CD4-positive, alpha-beta T cell treated with Interleukin-12 subunit alpha and Interleukin-12 subunit beta, for 1 hour (primary cell): ENCODE measurements around the gene NEDD9.

Source experiments
- DNase-seq: peaks from one replicate; pipeline ENCODE4 v3.0.0-alpha.2; 2020

The NEDD9 gene

DNA sequence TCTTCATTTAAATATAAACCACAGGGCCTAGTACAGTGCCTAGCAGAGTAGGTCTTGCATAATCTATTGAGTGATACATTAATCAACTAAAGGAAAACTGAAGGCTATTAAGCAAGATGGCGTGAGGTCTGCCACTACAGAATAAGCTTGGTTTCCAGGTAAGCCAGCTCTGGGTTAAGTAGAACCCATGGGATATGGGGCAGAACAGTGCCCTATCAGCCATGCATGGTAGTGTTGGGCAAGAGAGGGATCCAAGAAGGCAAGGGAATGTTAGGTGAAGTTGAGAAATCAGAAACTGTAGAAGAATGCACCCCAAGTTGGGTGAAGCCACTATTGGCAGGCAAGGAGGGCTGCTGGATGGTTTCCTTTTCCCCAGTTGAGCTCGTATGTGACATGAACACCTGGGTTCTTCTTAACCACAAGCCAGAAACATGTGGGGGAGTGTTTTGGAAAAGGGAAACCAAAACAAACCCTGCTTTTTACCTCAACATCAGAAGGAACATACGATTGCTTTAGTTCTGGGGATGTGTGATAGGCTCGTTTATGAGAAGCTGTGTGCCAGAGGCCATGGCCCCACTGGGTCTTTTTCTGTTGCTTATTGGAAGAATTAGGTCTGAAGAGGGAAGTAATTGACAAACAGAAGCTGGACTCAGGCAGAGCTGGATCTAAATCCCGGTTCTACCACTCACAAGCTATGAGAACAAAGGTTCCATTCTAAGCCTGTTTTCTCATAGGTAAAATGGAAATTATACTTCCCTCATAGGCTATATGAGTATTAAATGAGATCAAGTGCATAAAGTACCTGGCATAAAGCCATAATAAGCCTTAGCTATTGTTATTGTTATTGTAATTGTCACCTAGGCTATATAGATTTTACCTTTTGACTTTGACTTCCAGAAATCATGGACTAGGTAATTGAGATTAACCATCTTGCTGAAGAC lies 33.5 kb downstream of the NEDD9 start:
- peak; percentile 58 for DNase-seq

DNA sequence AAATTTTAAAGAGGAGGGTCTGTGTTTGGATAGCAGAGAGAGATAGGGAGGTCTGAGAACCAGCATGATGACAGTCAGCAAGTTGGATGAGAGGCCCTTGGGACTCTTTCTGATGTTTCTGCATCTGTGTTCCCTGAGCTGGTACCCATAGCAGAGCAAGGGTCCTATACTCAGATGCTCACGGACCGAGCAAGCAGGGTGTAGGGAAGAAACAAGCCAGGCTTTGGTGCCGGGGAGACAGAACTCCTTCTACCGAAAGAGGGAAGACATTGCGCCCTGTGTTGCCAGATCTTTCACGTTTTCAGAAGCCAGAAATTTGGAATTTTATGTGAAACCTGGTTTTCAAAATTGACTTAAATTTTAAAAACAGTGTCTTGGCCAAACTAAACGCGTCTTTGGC lies 34.6 kb downstream of the NEDD9 start:
- DNase-seq = no peak

- DNase-seq = no peak
These were observed 35.3 kb downstream of the NEDD9 start for GRCh38 chr6:11197175-11197536.

DNA sequence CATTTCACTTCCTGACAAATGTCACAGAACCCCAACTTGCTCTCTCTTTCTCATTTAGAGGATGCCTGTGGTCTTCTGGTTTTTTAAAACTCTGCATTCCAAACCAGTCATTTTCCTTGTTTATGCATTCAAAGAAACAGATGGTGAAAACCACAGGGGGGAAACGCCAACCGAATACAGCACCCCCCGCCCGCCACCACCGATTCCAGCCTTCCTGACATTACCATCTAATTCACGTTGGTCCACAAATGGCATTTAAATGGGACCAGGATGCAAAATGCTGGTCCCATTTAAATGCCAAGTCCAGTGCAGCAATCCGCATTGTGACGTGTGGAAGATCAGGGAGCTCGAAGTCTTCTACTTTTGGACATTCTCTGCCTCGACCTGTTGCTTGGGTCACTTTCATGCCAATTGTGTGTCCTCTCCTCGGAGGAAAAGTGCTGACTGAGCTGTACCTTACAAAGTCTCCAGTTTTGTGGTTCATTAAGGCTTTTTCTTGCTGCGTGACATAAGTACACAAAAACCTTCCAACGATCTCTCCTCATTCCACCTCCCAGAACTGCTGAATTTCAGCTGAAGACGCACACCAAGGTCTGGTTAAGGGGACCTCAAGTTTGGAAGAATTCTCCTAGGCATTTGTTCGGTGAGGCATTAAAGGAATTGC lies 35.8 kb downstream of the NEDD9 start:
- no peak for DNase-seq

DNA sequence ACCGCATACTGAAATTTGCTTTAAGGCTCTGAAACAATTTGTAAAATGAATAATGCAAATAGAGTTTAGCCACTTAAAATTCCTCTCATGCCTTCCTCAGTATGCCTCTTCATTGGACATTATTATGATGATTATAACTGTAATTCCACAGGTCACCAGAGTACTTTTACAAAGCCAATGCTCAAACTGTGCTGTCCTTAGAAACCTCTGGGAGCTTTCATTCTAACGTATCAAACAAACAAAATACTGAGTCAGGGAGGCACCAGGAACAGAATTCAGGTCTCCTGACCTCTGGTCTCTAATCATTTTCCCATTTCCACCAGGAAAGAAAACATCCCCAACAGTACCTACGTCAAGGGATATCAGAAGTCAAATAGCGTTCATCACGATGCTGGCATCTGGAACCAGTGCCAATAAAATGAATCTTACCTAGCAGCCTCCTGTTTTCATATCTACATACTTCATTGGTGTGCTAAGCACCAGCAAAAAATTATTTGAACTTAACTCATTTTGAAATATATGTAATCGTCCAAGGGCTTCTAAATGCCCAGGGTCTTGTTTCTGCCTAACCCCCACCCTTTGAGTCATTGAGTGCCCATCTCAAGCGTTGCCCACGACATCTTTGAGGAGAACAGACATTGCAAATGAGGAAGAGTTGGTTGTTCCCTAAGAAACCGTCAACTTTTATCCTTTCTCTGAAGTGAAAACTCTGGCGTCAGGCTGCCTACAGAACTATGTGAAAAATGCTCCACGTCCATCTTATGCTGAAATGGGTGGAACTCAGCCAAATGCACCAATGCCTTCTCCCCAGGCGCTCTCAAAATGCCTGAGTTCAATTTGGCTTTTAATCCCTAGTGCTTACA lies 37.9 kb downstream of the NEDD9 start:
- DNase-seq = no peak

- no peak for DNase-seq
These were observed 39.0 kb downstream of the NEDD9 start for GRCh38 chr6:11193434-11193833.

DNA sequence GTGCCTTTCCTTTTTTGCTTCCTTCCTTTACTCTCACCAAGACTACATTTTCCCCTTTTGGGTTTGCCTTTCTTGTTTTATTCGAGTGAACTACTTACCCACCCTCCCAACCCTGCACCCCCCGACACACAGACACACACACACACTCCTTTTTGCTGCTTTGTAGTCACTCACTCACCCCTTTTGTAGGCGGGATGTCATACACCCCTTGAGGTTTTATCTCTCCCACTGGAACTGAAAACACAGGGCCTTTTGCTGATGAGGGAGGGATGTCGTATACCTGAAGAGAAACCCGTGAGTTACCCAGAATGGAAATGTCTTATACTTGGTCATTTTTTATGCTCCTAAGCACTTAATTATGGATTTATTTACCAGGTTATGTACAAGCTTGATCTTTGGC lies 40.3 kb downstream of the NEDD9 start:
- DNase-seq = no peak

- DNase-seq = no peak
These were observed 41.7 kb downstream of the NEDD9 start for GRCh38 chr6:11190625-11191245.

- DNase-seq = no peak
These were observed 42.4 kb downstream of the NEDD9 start for GRCh38 chr6:11189865-11190624.

- no peak for DNase-seq
These were observed 44.1 kb downstream of the NEDD9 start for GRCh38 chr6:11188161-11188915.

DNA sequence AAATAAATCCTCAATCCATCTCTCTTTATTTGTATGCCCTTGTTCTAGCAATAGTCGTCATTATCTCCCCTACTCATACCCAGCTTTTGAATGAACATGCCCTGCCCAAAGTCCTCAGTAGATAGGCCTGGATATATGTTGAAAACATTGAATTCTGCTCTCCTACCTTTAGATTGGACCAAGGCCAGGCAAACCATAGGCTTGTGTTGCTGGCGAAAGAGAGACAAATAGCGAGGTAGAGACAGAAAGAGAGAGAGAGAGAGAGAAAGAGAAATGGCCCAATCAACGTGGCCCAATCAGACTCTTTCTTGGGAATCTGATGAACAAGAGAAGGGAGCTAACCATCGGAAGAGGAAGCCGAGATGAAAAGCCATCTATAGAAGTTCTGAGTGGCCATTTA lies 45.2 kb downstream of the NEDD9 start:
- no peak for DNase-seq

DNA sequence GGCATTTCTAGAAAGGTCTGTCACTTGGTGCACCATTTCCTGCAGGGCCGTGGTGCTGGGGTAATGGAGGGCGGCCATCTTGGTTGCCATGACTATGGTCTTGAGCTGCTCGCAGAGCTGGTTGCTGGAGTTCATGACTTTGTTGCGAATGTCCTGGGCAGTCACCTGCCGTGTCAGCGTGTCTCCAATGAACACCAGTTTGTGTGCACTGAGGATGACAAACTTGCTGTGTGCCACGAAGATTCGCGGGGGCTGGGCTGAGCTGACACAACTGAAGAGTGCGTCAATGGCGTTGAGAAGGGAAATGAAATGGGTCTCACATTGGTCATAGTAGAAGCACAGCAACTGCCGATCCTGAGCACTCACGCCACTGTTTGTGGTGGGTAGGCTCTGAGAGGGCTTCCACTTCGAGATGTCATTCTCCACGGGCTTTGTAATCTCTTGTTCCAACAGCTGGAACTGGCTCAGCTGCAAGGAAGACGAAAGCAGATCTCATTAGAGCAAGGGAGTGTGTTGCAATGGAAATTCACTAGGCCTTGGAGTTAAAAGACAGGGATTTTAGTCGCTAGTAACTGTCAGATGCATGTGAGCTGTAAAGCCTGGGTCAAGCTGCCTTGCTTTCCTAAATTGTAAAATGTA lies 47.1 kb downstream of the NEDD9 start:
- no peak for DNase-seq

- DNase-seq = no peak
These were observed 48.6 kb downstream of the NEDD9 start for GRCh38 chr6:11183761-11184362.

- no peak for DNase-seq
These were observed 50.9 kb downstream of the NEDD9 start for GRCh38 chr6:11181478-11182136.

GRCh38 chr6:11179419-11180202 lies 52.9 kb downstream of the NEDD9 start:
- DNase-seq = no peak

DNA sequence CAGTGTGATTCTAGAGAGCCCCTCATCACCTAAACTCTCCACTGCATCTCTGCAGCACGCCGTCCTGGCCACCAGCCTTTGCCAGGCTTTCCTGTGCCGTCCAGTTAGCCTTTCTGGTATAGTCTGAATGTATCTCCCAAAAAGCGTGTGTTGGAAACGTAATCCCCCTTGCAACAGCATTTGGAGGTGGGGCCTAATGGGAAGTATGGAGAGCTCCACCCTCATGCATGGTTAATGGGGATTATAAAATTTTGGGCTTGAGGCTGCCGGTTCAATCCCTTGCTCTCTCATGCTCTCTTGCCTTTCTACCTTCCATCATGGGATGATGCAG lies 53.4 kb downstream of the NEDD9 start:
- DNase-seq = no peak

DNA sequence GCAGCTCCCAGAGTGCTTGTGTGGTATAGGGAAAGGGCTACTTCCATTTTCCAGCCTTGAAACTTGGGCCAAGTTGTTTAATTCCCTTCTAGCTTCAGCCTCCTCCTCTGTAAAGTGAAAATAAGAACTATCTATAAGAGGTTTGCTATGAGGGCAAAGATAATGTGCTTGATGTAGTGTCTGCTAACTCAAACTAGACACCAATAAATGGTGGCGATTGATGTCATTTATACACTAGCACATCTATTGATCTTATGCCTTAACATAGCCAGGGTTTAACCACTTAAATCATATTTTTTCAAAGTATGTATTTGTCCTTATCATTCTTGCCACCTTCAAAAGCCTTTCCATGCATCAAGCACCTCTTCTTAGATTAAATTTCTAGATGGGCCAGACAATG lies 55.2 kb downstream of the NEDD9 start:
- no peak for DNase-seq

- no peak for DNase-seq
These were observed 58.2 kb downstream of the NEDD9 start for GRCh38 chr6:11174242-11174611.
